GM19238 (cell line): ENCODE measurements around the gene HOGA1.
"Not testable (repeated sequence)": the region's sequence is repeated elsewhere in the genome, so short reads cannot be mapped to it uniquely, and the experiment has no call there.

Source experiments
- DNase-seq: peaks from one replicate; pipeline ENCODE4 v3.0.0; 2011; ENCODE audit warnings: low spot score; ENCODE audit not compliant: insufficient read length

Gene HOGA1

GRCh38 chr10:97608991-97609561, 24.9 kb downstream of the HOGA1 start:
- no peak for DNase-seq

GRCh38 chr10:97611473-97611872, 27.3 kb downstream of the HOGA1 start:
- no peak for DNase-seq

GRCh38 chr10:97612386-97612785, 28.2 kb downstream of the HOGA1 start:
- no peak for DNase-seq

GRCh38 chr10:97618285-97618684, 34.1 kb downstream of the HOGA1 start:
- DNase-seq, result no peak

GRCh38 chr10:97618733-97619132, 34.5 kb downstream of the HOGA1 start:
- DNase-seq, result no peak

- no peak for DNase-seq
Measured at GRCh38 chr10:97623277-97623676, 39.1 kb downstream of the HOGA1 start.

GRCh38 chr10:97627731-97628130, 43.5 kb downstream of the HOGA1 start:
- no peak for DNase-seq

GRCh38 chr10:97628228-97628627, 44.0 kb downstream of the HOGA1 start:
- no peak for DNase-seq

GRCh38 chr10:97629289-97629688, 45.1 kb downstream of the HOGA1 start:
- no peak for DNase-seq

GRCh38 chr10:97631098-97631497, 46.9 kb downstream of the HOGA1 start:
- DNase-seq, result no peak

- DNase-seq, result peak; percentile 87
Measured at GRCh38 chr10:97632949-97633884, 49.0 kb downstream of the HOGA1 start, which contains the start of gene MORN4. TSS of gene MORN4 (minus strand) at chr10:97633500. CDS start at chr10:97619653, 13,847 bp downstream.

GRCh38 chr10:97633921-97634320, 49.7 kb downstream of the HOGA1 start:
- no peak for DNase-seq

- no peak for DNase-seq
Measured at GRCh38 chr10:97635577-97635976, 51.4 kb downstream of the HOGA1 start.

- DNase-seq, result not testable (repeated sequence)
Measured at GRCh38 chr10:97639090-97639489, 54.9 kb downstream of the HOGA1 start.

GRCh38 chr10:97640174-97640867, 56.1 kb downstream of the HOGA1 start, which contains the start of gene PI4K2A:
TSS of gene PI4K2A (plus strand) at chr10:97640671. CDS start at chr10:97640743, 72 bp downstream.
- DNase-seq, result peak; percentile 97

GRCh38 chr10:97640868-97641811, 57.0 kb downstream of the HOGA1 start:
- DNase-seq, result peak; percentile 30

GRCh38 chr10:97642471-97643159, 58.4 kb downstream of the HOGA1 start:
- not testable (repeated sequence) for DNase-seq

- no peak for DNase-seq
Measured at GRCh38 chr10:97643441-97643985, 59.3 kb downstream of the HOGA1 start.

- no peak for DNase-seq
Measured at GRCh38 chr10:97644936-97645335, 60.7 kb downstream of the HOGA1 start.

GRCh38 chr10:97647556-97647955, 63.4 kb downstream of the HOGA1 start:
- DNase-seq, result no peak
